Fibroblast of pulmonary artery (primary cell): ENCODE measurements around the gene ADAMTSL2.

Source experiments
- DNase-seq: peaks from one replicate; pipeline ENCODE4 v3.0.0-alpha.2; 2010; ENCODE audit warnings: low read depth
- H3K4me3 ChIP-seq: replicated peaks from 2 replicates; pipeline ENCODE4 v1.5.1; 2011; ENCODE audit warnings: low read depth, mild to moderate bottlenecking, control low read depth, low read length, moderate library complexity
- CTCF ChIP-seq: IDR thresholded peaks from 2 replicates; pipeline ENCODE4 v1.5.1; 2011; ENCODE audit warnings: mild to moderate bottlenecking, control low read depth, low read length, inconsistent platforms; ENCODE audit errors: missing control alignments

The ADAMTSL2 gene

GRCh38 chr9:133516256-133516960 is 18.1 kb upstream of the ADAMTSL2 start:
- TF ChIP-seq CTCF = no peak
- no peak overlapping the region for H3K4me3 ChIP-seq
- no peak for DNase-seq

- TF ChIP-seq CTCF = no peak
- no peak for DNase-seq
- H3K4me3 ChIP-seq = no peak overlapping the region
Observed at GRCh38 chr9:133516961-133517350, 17.5 kb upstream of the ADAMTSL2 start.

GRCh38 chr9:133517711-133518110 is 16.8 kb upstream of the ADAMTSL2 start:
- no peak overlapping the region for H3K4me3 ChIP-seq
- TF ChIP-seq CTCF = no peak
- no peak for DNase-seq

GRCh38 chr9:133518200-133518599 is 16.3 kb upstream of the ADAMTSL2 start:
- TF ChIP-seq CTCF = no peak
- H3K4me3 ChIP-seq = no peak overlapping the region
- DNase-seq = no peak

GRCh38 chr9:133518706-133519449 is 15.6 kb upstream of the ADAMTSL2 start:
- DNase-seq = no peak
- no peak for TF ChIP-seq CTCF
- no peak overlapping the region for H3K4me3 ChIP-seq

GRCh38 chr9:133519693-133520092 is 14.8 kb upstream of the ADAMTSL2 start:
- TF ChIP-seq CTCF = no peak
- no peak overlapping the region for H3K4me3 ChIP-seq

More at GRCh38 chr9:133519693-133520092, 14.8 kb upstream of the ADAMTSL2 start:
- peak; percentile 32 for DNase-seq
